ENCODE data around the gene EGLN1. TPM values are rescaled to one million over a fixed set of nuclear protein-coding genes. Genes with fewer than 3 reads are reported as not detected.

EGLN1 gene
- total and polyA plus RNA-seq, 10 of the 15 experiments (the other 5 are each of a cell fraction or from before 2014, with no cell fraction given) = 2.4 to 46.6 (median 8.7) TPM

- H3K4me2 ChIP-seq (ENCODE audit: control insufficient read depth, insufficient read depth) = no peak overlapping the region
- BruUV-seq (replicated peaks) = no TSS peak
- H3K4me3 ChIP-seq = no peak overlapping the region
- H3K36me3 ChIP-seq (ENCODE audit: control insufficient read depth in 2 of 2, insufficient read depth in 2 of 2, low read length in 1 of 2) = peaks cover 0 to 4% of the 10 kb centered on the region in 2 experiments; a peak in 1 of 4 replicates
- ChIA-PET RAD21 (ENCODE audit: unreplicated experiment) (no interaction called here), SMC1A (ENCODE audit: uncharacterized antibody, unreplicated experiment) (no interaction called here), POLR2A (no interaction called here), CTCF (no interaction called here)
- WGBS (ENCODE audit: insufficient coverage, insufficient replicate concordance, low lambda C conversion rate, missing lambda C conversion rate) = 100% methylated on average over 2 of the region's 4 CpGs
- H3K79me2 ChIP-seq (ENCODE audit: control insufficient read depth, insufficient read depth, low read length) = peaks cover 33% of the 10 kb centered on the region
- H3K4me1 ChIP-seq (ENCODE audit: control insufficient read depth, insufficient read depth, low read length) = no peaks in the 10 kb centered on the region
- in situ Hi-C loops (cut with MboI) (no loop called here), intact Hi-C loops (cut with micrococcal nuclease; ENCODE audit: unreplicated experiment) (no loop called here)
- no peaks in the 10 kb centered on the region for H3K27me3 ChIP-seq (replicated peaks in 1 of 2; ENCODE audit: control insufficient read depth in 2 of 2, insufficient read depth in 2 of 2, low read length in 1 of 2)
- no peak for ATAC-seq
- DNase-seq (ENCODE audit: low read depth, low spot score) = no peak
- H3K9me3 ChIP-seq (replicated peaks; ENCODE audit: control insufficient read depth, insufficient read depth, low read length) = no peaks in the 10 kb centered on the region
- TF ChIP-seq JUNB (IDR thresholded peaks at IDR 0.05) = no peak
- TF ChIP-seq SKIL (IDR thresholded peaks at IDR 0.05; ENCODE audit: low read depth, poor library complexity, severe bottlenecking) = no peak
- TF ChIP-seq, protein P1, sequence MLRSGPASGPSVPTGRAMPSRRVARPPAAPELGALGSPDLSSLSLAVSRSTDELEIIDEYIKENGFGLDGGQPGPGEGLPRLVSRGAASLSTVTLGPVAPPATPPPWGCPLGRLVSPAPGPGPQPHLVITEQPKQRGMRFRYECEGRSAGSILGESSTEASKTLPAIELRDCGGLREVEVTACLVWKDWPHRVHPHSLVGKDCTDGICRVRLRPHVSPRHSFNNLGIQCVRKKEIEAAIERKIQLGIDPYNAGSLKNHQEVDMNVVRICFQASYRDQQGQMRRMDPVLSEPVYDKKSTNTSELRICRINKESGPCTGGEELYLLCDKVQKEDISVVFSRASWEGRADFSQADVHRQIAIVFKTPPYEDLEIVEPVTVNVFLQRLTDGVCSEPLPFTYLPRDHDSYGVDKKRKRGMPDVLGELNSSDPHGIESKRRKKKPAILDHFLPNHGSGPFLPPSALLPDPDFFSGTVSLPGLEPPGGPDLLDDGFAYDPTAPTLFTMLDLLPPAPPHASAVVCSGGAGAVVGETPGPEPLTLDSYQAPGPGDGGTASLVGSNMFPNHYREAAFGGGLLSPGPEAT (IDR thresholded peaks at IDR 0.05; ENCODE audit: low read depth) = no peak
- H3K27ac ChIP-seq (ENCODE audit: control insufficient read depth, insufficient read depth) = no peak overlapping the region
- H2AFZ ChIP-seq (ENCODE audit: control insufficient read depth, low read depth, low read length) = no peak overlapping the region
- H4K20me1 ChIP-seq (ENCODE audit: control insufficient read depth, insufficient read depth) = no peaks in the 10 kb centered on the region; the same call in 1 of the 2 replicates
- no peak overlapping the region for H3K9ac ChIP-seq (ENCODE audit: control insufficient read depth, insufficient read depth, low read length)
- no peak for FAIRE-seq
Measured at GRCh38 chr1:231395998-231396390, 26.1 kb downstream of the EGLN1 start.

Measured in GM12878 (cell line).